H7 (cell line): ENCODE measurements around the gene ABCA13. TPM values are rescaled to one million over a fixed set of nuclear protein-coding genes. Genes with fewer than 3 reads are reported as not detected.

ENCODE experiments used
- DNase-seq: peaks from one replicate; pipeline ENCODE4 v3.0.0; 2012
- H3K27me3 ChIP-seq: 2 replicates; pipeline ENCODE4 v1.6.0; 2011; ENCODE audit warnings: mild to moderate bottlenecking, low read length; ENCODE audit not compliant: control insufficient read depth, insufficient read depth
- H3K36me3 ChIP-seq: replicated peaks from 2 replicates; pipeline ENCODE4 v1.5.1; 2011; ENCODE audit warnings: low read length; ENCODE audit not compliant: control insufficient read depth, insufficient read depth
- H3K4me3 ChIP-seq: 2 replicates; pipeline ENCODE4 v1.5.1; 2011; ENCODE audit warnings: low read depth, mild to moderate bottlenecking, control low read depth, low read length, moderate library complexity; ENCODE audit not compliant: insufficient read depth
- total RNA-seq: library from RNA; depleted of rRNA; stranded (reverse); fragments of >200 nt; shearing (Covaris generic); gene quantifications from 2 replicates; pipeline ENCODE4 v1.2.3, GENCODE V29; 2014

The ABCA13 gene
- total RNA-seq, 1 experiment from 2014 or later = not detected

GRCh38 chr7:48286836-48287235, 115.6 kb downstream of the ABCA13 start:
- no peaks in the 10 kb centered on the region for H3K36me3 ChIP-seq
- H3K27me3 ChIP-seq = no peaks in the 10 kb centered on the region
- no peak overlapping the region for H3K4me3 ChIP-seq
- DNase-seq = no peak

- Histone ChIP-seq H3K4me3 (no peak overlapping the region), H3K27me3 (no peaks in the 10 kb centered on the region), H3K36me3 (no peaks in the 10 kb centered on the region)
- DNase-seq = no peak
These were observed 118.4 kb downstream of the ABCA13 start for GRCh38 chr7:48289656-48290055.

GRCh38 chr7:48292949-48293348, 121.7 kb downstream of the ABCA13 start:
- Histone ChIP-seq H3K27me3 (no peaks in the 10 kb centered on the region), H3K4me3 (no peak overlapping the region), H3K36me3 (no peaks in the 10 kb centered on the region)
- no peak for DNase-seq

- no peaks in the 10 kb centered on the region for H3K27me3 ChIP-seq
- H3K4me3 ChIP-seq = no peak overlapping the region
- no peak for DNase-seq
- H3K36me3 ChIP-seq = no peaks in the 10 kb centered on the region
These were observed 124.2 kb downstream of the ABCA13 start for GRCh38 chr7:48295296-48295971.

GRCh38 chr7:48296966-48297365, 125.7 kb downstream of the ABCA13 start:
- H3K36me3 ChIP-seq = no peaks in the 10 kb centered on the region
- DNase-seq = no peak
- H3K27me3 ChIP-seq = no peaks in the 10 kb centered on the region
- H3K4me3 ChIP-seq = no peak overlapping the region

GRCh38 chr7:48298779-48299178, 127.5 kb downstream of the ABCA13 start:
- H3K27me3 ChIP-seq = no peaks in the 10 kb centered on the region
- H3K36me3 ChIP-seq = no peaks in the 10 kb centered on the region
- DNase-seq = no peak
- H3K4me3 ChIP-seq = no peak overlapping the region

- Histone ChIP-seq H3K4me3 (no peak overlapping the region), H3K27me3 (no peaks in the 10 kb centered on the region), H3K36me3 (no peaks in the 10 kb centered on the region)
- DNase-seq = peak; percentile 63
These were observed 128.4 kb downstream of the ABCA13 start for GRCh38 chr7:48299580-48300169.

- DNase-seq = peak; percentile 36
These were observed 129.0 kb downstream of the ABCA13 start for GRCh38 chr7:48300301-48300700.

GRCh38 chr7:48301201-48301600, 129.9 kb downstream of the ABCA13 start:
- Histone ChIP-seq H3K4me3 (no peak overlapping the region), H3K27me3 (no peaks in the 10 kb centered on the region), H3K36me3 (no peaks in the 10 kb centered on the region)
- DNase-seq = no peak

More at GRCh38 chr7:48300301-48300700, 129.0 kb downstream of the ABCA13 start:
- no peaks in the 10 kb centered on the region for H3K36me3 ChIP-seq
- H3K27me3 ChIP-seq = no peaks in the 10 kb centered on the region
- H3K4me3 ChIP-seq = no peak overlapping the region

GRCh38 chr7:48304641-48305040, 133.4 kb downstream of the ABCA13 start:
- H3K27me3 ChIP-seq = no peaks in the 10 kb centered on the region
- DNase-seq = no peak
- H3K36me3 ChIP-seq = no peaks in the 10 kb centered on the region
- no peak overlapping the region for H3K4me3 ChIP-seq

GRCh38 chr7:48305661-48306060, 134.4 kb downstream of the ABCA13 start:
- H3K27me3 ChIP-seq = no peaks in the 10 kb centered on the region
- DNase-seq = no peak
- no peak overlapping the region for H3K4me3 ChIP-seq
- H3K36me3 ChIP-seq = no peaks in the 10 kb centered on the region

GRCh38 chr7:48307041-48307714, 135.9 kb downstream of the ABCA13 start:
- Histone ChIP-seq H3K27me3 (no peaks in the 10 kb centered on the region), H3K4me3 (no peak overlapping the region), H3K36me3 (no peaks in the 10 kb centered on the region)
- no peak for DNase-seq

- DNase-seq = no peak
- Histone ChIP-seq H3K4me3 (no peak overlapping the region), H3K36me3 (no peaks in the 10 kb centered on the region), H3K27me3 (no peaks in the 10 kb centered on the region)
These were observed 138.5 kb downstream of the ABCA13 start for GRCh38 chr7:48309720-48310119.

- no peak overlapping the region for H3K4me3 ChIP-seq
- DNase-seq = no peak
- no peaks in the 10 kb centered on the region for H3K27me3 ChIP-seq
- no peaks in the 10 kb centered on the region for H3K36me3 ChIP-seq
These were observed 140.3 kb downstream of the ABCA13 start for GRCh38 chr7:48311464-48312100.

GRCh38 chr7:48312151-48312550, 140.9 kb downstream of the ABCA13 start:
- Histone ChIP-seq H3K4me3 (no peak overlapping the region), H3K36me3 (no peaks in the 10 kb centered on the region), H3K27me3 (no peaks in the 10 kb centered on the region)
- DNase-seq = no peak
